GM13976 (cell line): ENCODE data around the gene CAPN10.

ENCODE experiments used
- DNase-seq: peaks from one replicate; pipeline ENCODE4 v3.0.0; 2012; ENCODE audit warnings: low spot score
- CTCF ChIP-seq: IDR thresholded peaks from 2 replicates; pipeline ENCODE4 v1.5.1; 2012; ENCODE audit warnings: borderline replicate concordance, mild to moderate bottlenecking; ENCODE audit not compliant: insufficient read depth; ENCODE audit errors: extremely low read depth, missing control alignments, control extremely low read depth
- in situ Hi-C: fragments of 300-500 bp; cut with MboI; formaldehyde crosslinking; loops from one replicate; pipeline ENCODE4 v1.12.0; 2022; ENCODE audit warnings: low sequenced_read_pairs, mixed read lengths, inconsistent platforms; ENCODE audit not compliant: unreplicated experiment

Gene CAPN10

GRCh38 chr2:240554767-240555493 lies 31.6 kb upstream of the CAPN10 start:
- no peak for TF ChIP-seq CTCF
- no peak for DNase-seq
- in situ Hi-C loops = no loop called here

GRCh38 chr2:240555541-240556250 lies 30.8 kb upstream of the CAPN10 start:
- DNase-seq = peak; percentile 13
- in situ Hi-C loops = no loop called here
- no peak for TF ChIP-seq CTCF

GRCh38 chr2:240556553-240557100 lies 29.9 kb upstream of the CAPN10 start:
- DNase-seq = peak; percentile 73
- in situ Hi-C loops = no loop called here
- TF ChIP-seq CTCF = peak; percentile 52

GRCh38 chr2:240557101-240557751 lies 29.3 kb upstream of the CAPN10 start:
- no peak for TF ChIP-seq CTCF
- DNase-seq = no peak
- in situ Hi-C loops = no loop called here

- TF ChIP-seq CTCF = no peak
- in situ Hi-C loops = no loop called here
- DNase-seq = peak; percentile 86
Observed at GRCh38 chr2:240557808-240558207, 28.7 kb upstream of the CAPN10 start, which contains the start of gene ANKMY1. Gene ANKMY1 (minus strand): TSS chr2:240557988. CDS start chr2:240557335, 653 bp downstream.

GRCh38 chr2:240558236-240558761 lies 28.2 kb upstream of the CAPN10 start:
- no peak for TF ChIP-seq CTCF
- in situ Hi-C loops = no loop called here

More at GRCh38 chr2:240558236-240558761, 28.2 kb upstream of the CAPN10 start:
- peak; percentile 18 for DNase-seq
